22Rv1 (cell line): Measurements from ENCODE around the gene DRC1.

ENCODE experiments used
- H3K27ac ChIP-seq: fragments of 450-650 bp; 2 replicates; pipeline ENCODE4 v1.5.1; 2017
- ZFX ChIP-seq: fragments of 450-650 bp; IDR thresholded peaks from 2 replicates; pipeline ENCODE4 v1.6.1; 2017; ENCODE audit warnings: antibody characterized with exemption, borderline replicate concordance
- TF ChIP-seq, protein P1 (sequence below): fragments of 450-650 bp; IDR thresholded peaks from 2 replicates; pipeline ENCODE4 v1.5.1; 2017; ENCODE audit warnings: mild to moderate bottlenecking

DRC1 gene

DNA sequence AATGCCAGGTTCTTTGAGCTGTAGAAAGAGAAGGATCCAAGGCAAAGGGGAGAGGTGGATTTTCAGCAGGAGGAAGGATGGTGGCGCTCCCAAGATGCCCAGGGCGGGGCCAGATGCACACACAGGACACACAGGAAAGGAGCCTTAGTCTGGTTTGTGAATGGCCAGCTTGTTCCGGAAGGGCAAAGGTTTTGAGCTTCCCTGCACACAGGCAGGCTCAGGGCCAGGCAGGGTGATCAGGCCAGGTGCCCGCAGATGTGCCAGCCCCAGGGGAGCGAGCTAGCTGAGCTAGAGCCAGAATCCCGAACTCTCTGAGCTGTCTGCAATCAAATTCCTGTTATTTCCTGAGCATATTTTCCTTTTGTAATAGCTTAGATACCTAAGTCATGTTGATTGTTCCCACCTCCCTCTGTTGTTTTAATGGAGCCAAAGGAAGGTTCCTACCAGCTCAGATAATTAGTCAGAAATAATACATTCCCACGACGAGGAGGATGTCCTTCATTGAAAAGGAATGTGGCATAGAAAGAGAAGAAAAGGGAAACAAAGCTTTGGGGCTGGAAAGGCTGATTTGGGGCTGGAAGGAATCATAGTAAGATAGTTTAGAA, 89.9 kb downstream of the DRC1 start:
- no peak overlapping the region for H3K27ac ChIP-seq
- TF ChIP-seq, protein P1, sequence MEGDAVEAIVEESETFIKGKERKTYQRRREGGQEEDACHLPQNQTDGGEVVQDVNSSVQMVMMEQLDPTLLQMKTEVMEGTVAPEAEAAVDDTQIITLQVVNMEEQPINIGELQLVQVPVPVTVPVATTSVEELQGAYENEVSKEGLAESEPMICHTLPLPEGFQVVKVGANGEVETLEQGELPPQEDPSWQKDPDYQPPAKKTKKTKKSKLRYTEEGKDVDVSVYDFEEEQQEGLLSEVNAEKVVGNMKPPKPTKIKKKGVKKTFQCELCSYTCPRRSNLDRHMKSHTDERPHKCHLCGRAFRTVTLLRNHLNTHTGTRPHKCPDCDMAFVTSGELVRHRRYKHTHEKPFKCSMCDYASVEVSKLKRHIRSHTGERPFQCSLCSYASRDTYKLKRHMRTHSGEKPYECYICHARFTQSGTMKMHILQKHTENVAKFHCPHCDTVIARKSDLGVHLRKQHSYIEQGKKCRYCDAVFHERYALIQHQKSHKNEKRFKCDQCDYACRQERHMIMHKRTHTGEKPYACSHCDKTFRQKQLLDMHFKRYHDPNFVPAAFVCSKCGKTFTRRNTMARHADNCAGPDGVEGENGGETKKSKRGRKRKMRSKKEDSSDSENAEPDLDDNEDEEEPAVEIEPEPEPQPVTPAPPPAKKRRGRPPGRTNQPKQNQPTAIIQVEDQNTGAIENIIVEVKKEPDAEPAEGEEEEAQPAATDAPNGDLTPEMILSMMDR, result no peak
- no peak for TF ChIP-seq ZFX

DNA sequence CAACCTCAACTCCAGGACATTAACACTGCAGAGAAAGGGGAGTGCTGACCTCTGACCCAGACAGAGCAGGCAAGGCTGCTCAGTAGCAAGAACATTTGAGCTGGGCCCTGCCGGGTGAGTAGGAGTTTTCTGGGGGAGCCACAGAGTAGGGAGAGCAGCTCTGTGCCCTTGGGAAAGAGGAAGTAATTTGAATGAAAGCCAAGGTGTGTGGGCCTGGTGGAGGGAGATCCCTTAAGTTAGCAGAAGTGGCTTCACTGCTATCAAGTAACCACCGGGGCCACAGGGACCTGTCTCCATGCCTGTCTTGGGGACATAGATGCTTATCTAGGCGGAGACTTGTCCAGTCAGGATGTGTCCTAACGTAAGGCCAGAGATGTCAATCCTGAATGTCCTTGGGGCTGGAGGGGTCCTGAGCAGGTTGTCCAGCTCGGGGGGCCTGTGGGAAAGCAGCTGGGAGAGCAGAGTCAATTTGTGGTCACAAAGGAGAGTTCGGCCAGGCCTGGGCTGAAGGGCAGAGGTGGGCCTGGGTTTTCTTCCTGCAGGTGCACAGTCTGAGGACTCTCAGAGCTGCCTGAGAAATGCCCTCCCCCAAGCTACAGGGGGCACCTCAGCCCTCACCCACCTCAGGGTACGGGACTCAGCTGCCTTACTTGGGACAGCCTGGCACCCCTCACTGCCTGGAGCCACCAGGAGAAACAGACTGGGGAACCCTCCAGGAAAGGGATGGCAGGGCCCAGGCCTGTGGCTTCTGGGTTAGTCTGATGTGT, 91.2 kb downstream of the DRC1 start:
- H3K27ac ChIP-seq, result no peak overlapping the region

DNA sequence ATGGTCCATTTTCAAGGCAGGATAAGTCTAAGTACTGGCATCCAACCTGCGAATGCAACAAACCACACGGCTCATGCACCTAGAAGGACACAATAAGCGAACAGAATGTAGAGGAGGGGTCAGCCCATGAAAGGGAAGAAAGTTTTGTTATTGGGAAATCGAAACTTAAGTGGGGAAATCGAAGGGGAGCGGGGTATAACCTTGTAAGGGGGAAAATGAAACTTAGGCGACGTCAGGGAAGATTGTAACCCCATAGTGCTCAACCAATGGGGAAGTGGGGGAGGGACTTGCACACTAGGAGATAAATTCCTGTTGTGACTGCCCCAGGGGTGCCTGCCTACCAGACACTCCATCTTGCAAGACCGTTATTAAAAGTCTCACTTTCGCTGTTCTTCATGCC, 91.8 kb downstream of the DRC1 start:
- TF ChIP-seq, protein P1, result no peak
- TF ChIP-seq ZFX, result no peak

More for the DNA sequence above, 91.2 kb downstream of the DRC1 start:
- TF ChIP-seq ZFX, result no peak
- TF ChIP-seq, protein P1, result no peak

DNA sequence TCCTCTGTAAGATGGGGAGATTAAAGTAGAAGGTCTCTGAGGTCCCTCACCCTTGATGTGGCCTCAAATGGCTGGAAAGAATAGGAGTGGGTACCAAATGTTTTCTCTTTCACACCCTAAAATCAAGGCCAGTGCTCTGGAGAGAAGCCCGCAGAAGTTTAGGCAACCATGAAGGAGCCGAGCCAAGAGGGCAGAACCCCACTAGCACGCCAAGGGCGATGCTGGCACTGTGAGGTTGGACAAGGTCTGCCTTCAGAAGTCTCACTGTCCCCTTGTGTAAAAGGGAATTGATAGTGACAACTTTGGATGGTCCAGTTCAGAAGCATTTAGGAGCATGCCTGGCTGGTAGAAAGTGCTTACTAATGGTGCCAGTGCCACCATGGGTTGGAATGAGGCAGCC, 92.5 kb downstream of the DRC1 start:
- TF ChIP-seq, protein P1, result no peak
- no peak for TF ChIP-seq ZFX

More for the DNA sequence above, 91.8 kb downstream of the DRC1 start:
- no peak overlapping the region for H3K27ac ChIP-seq

DNA sequence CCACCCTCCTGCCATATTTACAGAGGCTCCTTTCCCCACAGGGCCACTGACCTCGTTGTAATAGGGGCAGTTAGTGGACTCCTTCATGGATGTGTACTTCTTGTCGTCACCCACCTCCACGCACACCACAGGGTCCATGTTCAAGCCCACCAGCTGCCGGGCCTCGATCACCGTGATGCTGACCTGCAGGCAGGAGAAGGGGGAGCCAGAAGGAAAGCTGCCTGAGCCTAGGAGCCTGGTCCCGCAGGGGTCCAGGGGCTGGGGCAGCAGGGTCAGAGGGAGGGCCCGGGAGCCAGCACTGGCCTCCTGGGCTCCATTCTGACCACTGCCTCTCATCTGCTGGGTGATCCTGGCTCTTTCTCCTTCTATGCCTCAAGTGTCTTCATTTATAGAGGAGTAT, 93.2 kb downstream of the DRC1 start:
- no peak for TF ChIP-seq ZFX
- TF ChIP-seq, protein P1, result no peak
- no peak overlapping the region for H3K27ac ChIP-seq

More for the DNA sequence above, 92.5 kb downstream of the DRC1 start:
- no peak overlapping the region for H3K27ac ChIP-seq

DNA sequence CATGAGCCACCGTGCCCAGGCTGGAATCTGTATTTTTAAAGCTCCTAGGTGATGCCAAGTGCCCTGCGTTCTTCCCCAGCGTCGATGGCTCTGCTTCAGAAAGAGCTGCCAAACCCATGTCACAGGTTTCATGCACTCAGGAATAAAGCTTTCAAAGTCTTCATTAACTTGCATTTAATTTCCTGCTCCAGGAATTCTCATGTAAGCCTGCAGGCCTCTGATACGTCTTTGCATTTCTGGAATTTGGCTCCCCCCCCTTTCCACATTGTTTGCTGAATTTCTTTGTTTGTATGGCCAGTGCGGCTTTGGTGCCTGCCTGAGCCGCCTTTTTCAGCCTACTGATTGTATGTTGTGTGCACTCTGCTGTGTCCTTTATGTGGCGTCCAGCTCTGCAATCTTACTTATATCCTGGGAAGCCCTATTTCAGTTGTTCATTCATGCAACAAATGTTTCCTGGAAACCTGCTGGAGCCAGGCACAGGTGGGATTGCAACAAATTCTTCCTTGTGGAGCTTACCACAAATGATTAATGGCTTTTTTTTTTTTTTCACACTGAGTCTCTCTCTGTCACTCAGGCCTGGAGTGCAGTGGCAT, 94.1 kb downstream of the DRC1 start:
- TF ChIP-seq, protein P1, result no peak
- no peak for TF ChIP-seq ZFX
- H3K27ac ChIP-seq, result no peak overlapping the region

DNA sequence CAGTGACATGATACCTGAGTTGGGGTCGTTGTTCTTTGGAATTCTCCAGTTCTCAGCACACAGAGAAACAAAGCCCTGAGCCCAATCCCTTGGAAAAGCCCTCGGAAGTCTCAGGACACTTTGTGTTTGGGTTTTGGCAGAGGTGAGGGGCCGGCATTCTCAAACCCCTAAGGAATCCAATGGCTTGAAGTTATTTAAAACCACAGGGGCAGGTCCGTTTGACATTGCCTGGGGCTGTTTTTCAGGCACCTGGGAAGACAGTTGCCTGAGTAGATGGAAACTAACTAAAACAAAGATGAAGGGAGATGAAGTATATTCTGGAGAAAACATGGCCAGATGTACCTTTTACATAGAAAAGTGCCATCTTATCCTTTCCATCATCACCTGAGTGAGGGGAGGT, 98.7 kb downstream of the DRC1 start:
- TF ChIP-seq, protein P1, result no peak
- no peak for TF ChIP-seq ZFX
- no peak overlapping the region for H3K27ac ChIP-seq
